AG09319 (cell line): Measurements from ENCODE around the gene NXPH2.

Experiments used
- DNase-seq: peaks from one replicate; pipeline ENCODE4 v3.0.0-alpha.2; 2010; ENCODE audit warnings: low read depth; ENCODE audit errors: extremely low read depth
- TF ChIP-seq, protein P1 (sequence below): IDR thresholded peaks from 2 replicates; pipeline ENCODE4 v1.5.1; 2011; ENCODE audit warnings: low read depth, mild to moderate bottlenecking, inconsistent platforms, low read length, moderate library complexity

NXPH2 gene

DNA sequence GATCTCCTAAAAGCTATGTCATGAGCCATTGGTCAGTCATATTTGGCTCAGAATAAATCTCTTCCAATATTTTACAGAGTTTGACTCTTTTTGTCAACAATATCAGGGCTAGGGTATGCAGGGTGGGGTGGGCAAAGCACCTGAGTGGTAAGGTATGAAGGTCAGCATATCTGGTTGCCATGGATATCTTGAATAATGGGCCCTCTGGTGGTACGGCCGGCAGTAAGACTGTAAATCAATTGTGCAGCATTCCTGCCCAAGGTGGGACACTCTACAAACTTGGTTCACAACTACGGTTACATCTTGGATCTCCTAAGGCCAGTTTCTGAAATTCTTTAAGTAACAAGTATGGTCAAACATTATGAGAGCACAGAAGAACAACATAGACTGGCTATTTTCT, 159.1 kb downstream of the NXPH2 start:
- TF ChIP-seq, protein P1, sequence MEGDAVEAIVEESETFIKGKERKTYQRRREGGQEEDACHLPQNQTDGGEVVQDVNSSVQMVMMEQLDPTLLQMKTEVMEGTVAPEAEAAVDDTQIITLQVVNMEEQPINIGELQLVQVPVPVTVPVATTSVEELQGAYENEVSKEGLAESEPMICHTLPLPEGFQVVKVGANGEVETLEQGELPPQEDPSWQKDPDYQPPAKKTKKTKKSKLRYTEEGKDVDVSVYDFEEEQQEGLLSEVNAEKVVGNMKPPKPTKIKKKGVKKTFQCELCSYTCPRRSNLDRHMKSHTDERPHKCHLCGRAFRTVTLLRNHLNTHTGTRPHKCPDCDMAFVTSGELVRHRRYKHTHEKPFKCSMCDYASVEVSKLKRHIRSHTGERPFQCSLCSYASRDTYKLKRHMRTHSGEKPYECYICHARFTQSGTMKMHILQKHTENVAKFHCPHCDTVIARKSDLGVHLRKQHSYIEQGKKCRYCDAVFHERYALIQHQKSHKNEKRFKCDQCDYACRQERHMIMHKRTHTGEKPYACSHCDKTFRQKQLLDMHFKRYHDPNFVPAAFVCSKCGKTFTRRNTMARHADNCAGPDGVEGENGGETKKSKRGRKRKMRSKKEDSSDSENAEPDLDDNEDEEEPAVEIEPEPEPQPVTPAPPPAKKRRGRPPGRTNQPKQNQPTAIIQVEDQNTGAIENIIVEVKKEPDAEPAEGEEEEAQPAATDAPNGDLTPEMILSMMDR = no peak
- no peak for DNase-seq

DNA sequence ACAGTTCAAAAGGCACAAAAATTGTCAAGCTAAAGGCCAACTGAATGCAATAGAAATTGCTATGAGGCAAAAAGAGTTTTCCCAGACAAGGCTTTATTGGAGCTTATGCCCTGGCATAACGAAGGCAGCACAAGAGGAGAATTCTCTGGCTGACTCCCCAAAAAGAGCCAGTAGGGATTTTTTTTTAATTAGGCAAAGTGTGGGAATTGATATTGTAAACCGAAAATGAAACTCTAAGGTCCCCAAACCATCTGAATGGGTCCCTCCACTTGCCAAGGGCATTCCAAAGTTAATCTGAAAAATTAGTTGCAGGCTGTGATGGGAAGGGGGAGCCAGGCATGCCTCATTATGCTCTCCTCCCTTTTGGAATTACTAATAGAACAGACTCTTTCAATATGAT, 159.8 kb downstream of the NXPH2 start:
- TF ChIP-seq, protein P1 = no peak
- no peak for DNase-seq
